GM23248 (cell line): ENCODE measurements around the gene TULP4. TPM values are rescaled to one million over a fixed set of nuclear protein-coding genes. Genes with fewer than 3 reads are reported as not detected.

ENCODE experiments used
- DNase-seq: peaks from one replicate; pipeline ENCODE4 v3.0.0-alpha.2; 2015
- H2AFZ ChIP-seq: fragments of 200-600 bp; sonication (generic); 2 replicates; pipeline ENCODE4 v1.6.1; 2016; ENCODE audit warnings: antibody characterized with exemption
- H3F3A ChIP-seq: fragments of 200-600 bp; sonication (generic); 2 replicates; pipeline ENCODE4 v1.6.1; 2016; ENCODE audit warnings: mild to moderate bottlenecking, antibody characterized with exemption, mixed run types; ENCODE audit not compliant: insufficient read depth
- H3K27ac ChIP-seq: fragments of 200-600 bp; sonication (generic); 2 replicates; pipeline ENCODE4 v1.5.1; 2016; ENCODE audit warnings: mild to moderate bottlenecking
- H3K27me3 ChIP-seq: fragments of 200-600 bp; sonication (generic); replicated peaks from 2 replicates; pipeline ENCODE4 v1.6.1; 2016; ENCODE audit warnings: mild to moderate bottlenecking; ENCODE audit not compliant: insufficient read depth
- H3K36me3 ChIP-seq: fragments of 200-600 bp; sonication (generic); 2 replicates; pipeline ENCODE4 v1.6.1; 2016; ENCODE audit warnings: low read depth, mild to moderate bottlenecking
- H3K4me1 ChIP-seq: fragments of 200-600 bp; sonication (generic); 2 replicates; pipeline ENCODE4 v1.6.1; 2016; ENCODE audit warnings: mild to moderate bottlenecking; ENCODE audit not compliant: insufficient read depth
- H3K4me2 ChIP-seq: fragments of 200-600 bp; sonication (generic); one replicate; pipeline ENCODE4 v1.6.1; 2016; ENCODE audit warnings: mild to moderate bottlenecking; ENCODE audit not compliant: unreplicated experiment
- H3K4me3 ChIP-seq: fragments of 200-600 bp; sonication (generic); 2 replicates; pipeline ENCODE4 v1.5.1; 2016; ENCODE audit warnings: mild to moderate bottlenecking
- H3K79me2 ChIP-seq: fragments of 200-600 bp; sonication (generic); 2 replicates; pipeline ENCODE4 v1.6.1; 2016; ENCODE audit warnings: mild to moderate bottlenecking; ENCODE audit not compliant: insufficient read depth
- H3K9ac ChIP-seq: fragments of 200-600 bp; sonication (generic); 2 replicates; pipeline ENCODE4 v1.6.1; 2016; ENCODE audit warnings: mild to moderate bottlenecking
- H3K9me2 ChIP-seq: fragments of 200-600 bp; sonication (generic); 2 replicates; pipeline ENCODE4 v1.6.1; 2016; ENCODE audit warnings: mixed run types, mild to moderate bottlenecking, moderate library complexity; ENCODE audit not compliant: insufficient read depth
- H3K9me3 ChIP-seq: fragments of 200-600 bp; sonication (generic); one replicate; pipeline ENCODE4 v1.6.1; 2017; ENCODE audit warnings: low read depth
- H4K20me1 ChIP-seq: fragments of 200-600 bp; sonication (generic); 2 replicates; pipeline ENCODE4 v1.6.0; 2016; ENCODE audit not compliant: insufficient read depth
- EZH2 ChIP-seq: fragments of 200-600 bp; sonication (generic); IDR thresholded peaks from 2 replicates; pipeline ENCODE4 v1.6.1; 2018; ENCODE audit warnings: antibody characterized with exemption, mild to moderate bottlenecking; ENCODE audit not compliant: insufficient read depth, poor library complexity, severe bottlenecking
- EZH2phosphoT487 ChIP-seq: fragments of 200-600 bp; sonication (generic); IDR thresholded peaks from 2 replicates; pipeline ENCODE4 v1.6.1; 2018; ENCODE audit warnings: antibody characterized with exemption, moderate library complexity, mild to moderate bottlenecking, low read depth; ENCODE audit not compliant: insufficient read depth
- WGBS, 2 experiments: methylation state at CpG; one replicate each; pipeline ENCODE4 v1.1.6; 2015 to 2017; ENCODE audit warnings: low lambda C conversion rate in 2 of 2, low coverage in 1 of 2; ENCODE audit errors: missing lambda C conversion rate in 2 of 2; 5-methylcytosine and 5-hydroxymethylcytosine counted together
- in situ Hi-C: fragments of 300-500 bp; cut with MboI; formaldehyde crosslinking; loops from 2 replicates; pipeline ENCODE4 v1.15.0; 2020
- polyA plus RNA-seq: library from polyadenylated mRNA; unstranded; fragments of >200 nt; fragmentation: Nextera tagmentation; extraction: Ambion mirVana; gene quantifications from 2 replicates; pipeline ENCODE4 v1.2.1, GENCODE V29; 2016
- total RNA-seq: library from RNA; depleted of rRNA; stranded (reverse); fragments of >200 nt; shearing (Covaris generic); gene quantifications from 2 replicates; pipeline ENCODE4 v1.2.3, GENCODE V29; 2014

The TULP4 gene
- total and polyA plus RNA-seq, 2 experiments from 2014 or later = 21.5 to 38.7 TPM

DNA sequence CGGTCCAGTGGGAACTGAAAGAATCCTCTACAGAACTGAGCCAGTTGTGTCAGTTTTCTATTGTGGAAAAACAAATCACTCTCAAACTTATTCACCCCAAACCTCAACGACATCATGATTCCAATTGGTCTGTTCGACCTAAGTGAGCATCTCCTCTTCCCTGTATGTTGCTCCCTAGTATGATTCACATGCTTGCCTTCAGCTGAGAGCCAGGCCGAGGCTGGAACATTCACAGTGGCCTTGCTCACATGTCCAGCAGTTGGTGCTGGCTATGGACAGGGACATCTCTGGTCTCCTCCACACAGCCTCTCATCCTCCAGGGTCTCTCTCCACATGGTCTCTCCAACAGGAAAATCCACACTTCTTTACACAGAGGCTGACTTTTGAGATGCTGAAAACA, 219.3 kb downstream of the TULP4 start:
- in situ Hi-C loops = no loop called here
- H3K9me2 ChIP-seq = no peaks in the 10 kb centered on the region
- H3K4me2 ChIP-seq = no peak overlapping the region
- H3K27me3 ChIP-seq = no peaks in the 10 kb centered on the region; the same call in none of the 2 replicates
- H3K27ac ChIP-seq = no peak overlapping the region
- H3K36me3 ChIP-seq = no peaks in the 10 kb centered on the region
- H2AFZ ChIP-seq = no peak overlapping the region
- no peaks in the 10 kb centered on the region for H4K20me1 ChIP-seq
- TF ChIP-seq EZH2phosphoT487 (no peak), EZH2 (no peak)
- no peak overlapping the region for H3K4me3 ChIP-seq
- H3F3A ChIP-seq = no peaks in the 10 kb centered on the region
- no peaks in the 10 kb centered on the region for H3K9me3 ChIP-seq
- no peaks in the 10 kb centered on the region for H3K4me1 ChIP-seq
- no peak for DNase-seq
- H3K9ac ChIP-seq = no peak overlapping the region
- H3K79me2 ChIP-seq = no peaks in the 10 kb centered on the region
- WGBS, 2 experiments = 66 to 67% methylated on average over 4 of the region's 4 CpGs

DNA sequence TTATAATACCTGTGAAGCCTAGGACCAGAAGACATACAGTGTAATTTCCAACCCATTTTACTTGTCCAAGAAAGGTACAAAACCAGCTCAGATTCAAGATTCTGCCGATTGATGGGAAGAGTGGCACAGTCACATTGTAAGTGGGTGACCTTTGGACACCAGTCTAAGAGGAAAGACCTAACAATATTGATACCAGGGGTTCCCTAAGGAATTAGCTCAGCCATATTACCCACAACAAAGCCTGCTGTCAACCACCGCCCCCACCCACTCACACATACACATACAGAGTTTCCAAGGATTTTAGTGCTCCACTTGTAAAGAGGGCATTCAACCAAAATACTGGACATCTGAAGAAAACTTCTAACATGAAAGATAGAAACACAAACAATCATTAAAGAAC, 219.7 kb downstream of the TULP4 start:
- Histone ChIP-seq H3K27ac (no peak overlapping the region), H3K4me1 (no peaks in the 10 kb centered on the region), H3K36me3 (no peaks in the 10 kb centered on the region), H3K27me3 (peaks cover under 1% of the 10 kb centered on the region), H3K9me3 (no peaks in the 10 kb centered on the region), H3K79me2 (no peaks in the 10 kb centered on the region), H3K9me2 (no peaks in the 10 kb centered on the region), H3F3A (no peaks in the 10 kb centered on the region), H3K9ac (no peak overlapping the region), H4K20me1 (no peaks in the 10 kb centered on the region), H3K4me2 (no peak overlapping the region), H2AFZ (no peak overlapping the region), H3K4me3 (no peak overlapping the region)
- no peak for TF ChIP-seq EZH2
- no peak for TF ChIP-seq EZH2phosphoT487
- 89 to 91% methylated on average over 2 of the region's 2 CpGs for WGBS, 2 experiments
- no peak for DNase-seq
- in situ Hi-C loops = no loop called here

DNA sequence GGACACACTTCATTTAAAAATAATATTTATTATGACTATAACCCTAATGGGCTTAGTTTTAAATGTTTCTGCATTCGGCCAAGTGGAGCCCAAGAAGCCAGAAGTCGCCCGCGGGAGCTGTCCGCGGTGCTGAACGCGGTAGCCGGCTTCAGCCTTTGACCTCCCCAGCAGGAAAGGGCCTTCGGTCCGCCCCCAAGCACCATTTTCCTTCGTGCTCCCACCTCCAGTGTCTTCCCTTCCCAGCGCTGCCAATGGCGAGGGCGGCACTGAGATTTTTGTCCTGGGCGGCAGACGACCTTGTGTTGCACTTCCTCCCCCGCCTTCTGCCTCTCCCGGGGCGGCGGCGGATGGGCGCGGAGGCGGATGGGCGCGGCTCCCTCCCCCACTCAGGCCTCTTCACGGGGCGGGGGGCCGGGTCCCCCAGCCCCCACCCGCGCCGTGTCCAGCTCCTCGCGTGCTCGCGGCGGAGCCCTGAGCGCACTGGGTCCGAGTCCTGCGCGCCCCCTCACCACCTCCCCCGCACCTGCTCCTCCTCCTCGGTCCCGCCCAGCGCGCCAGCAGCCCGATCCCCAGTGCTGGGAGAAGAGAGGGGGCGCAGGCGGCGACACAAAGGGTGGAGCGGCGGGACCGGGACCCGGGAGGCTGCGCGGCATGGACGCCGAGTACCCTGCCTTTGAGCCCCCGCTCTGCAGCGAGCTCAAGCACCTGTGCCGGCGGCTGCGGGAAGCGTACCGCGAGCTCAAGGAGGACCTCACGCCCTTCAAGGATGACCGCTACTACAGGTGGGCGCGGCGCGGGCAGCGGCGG, 224.0 kb downstream of the TULP4 start:
- peak overlapping the region; percentile 53 for H3K4me2 ChIP-seq
- H2AFZ ChIP-seq = no peak overlapping the region
- WGBS, 2 experiments = 8 to 10% methylated on average over 48 to 67 of the region's 75 CpGs
- peak overlapping the region; percentile 64 for H3K4me3 ChIP-seq
- no peaks in the 10 kb centered on the region for H3K36me3 ChIP-seq
- H3K27me3 ChIP-seq = peaks cover 18% of the 10 kb centered on the region
- H3K27ac ChIP-seq = no peak overlapping the region
- peak; percentile 65 for DNase-seq
- H3K79me2 ChIP-seq = no peaks in the 10 kb centered on the region
- no peaks in the 10 kb centered on the region for H4K20me1 ChIP-seq
- TF ChIP-seq EZH2 = peak; percentile 27
- TF ChIP-seq EZH2phosphoT487 = no peak
- no peaks in the 10 kb centered on the region for H3K9me3 ChIP-seq
- no peak overlapping the region for H3K9ac ChIP-seq
- no peaks in the 10 kb centered on the region for H3K9me2 ChIP-seq
- H3K4me1 ChIP-seq = no peaks in the 10 kb centered on the region
- in situ Hi-C loops = no loop called here
- H3F3A ChIP-seq = no peaks in the 10 kb centered on the region

DNA sequence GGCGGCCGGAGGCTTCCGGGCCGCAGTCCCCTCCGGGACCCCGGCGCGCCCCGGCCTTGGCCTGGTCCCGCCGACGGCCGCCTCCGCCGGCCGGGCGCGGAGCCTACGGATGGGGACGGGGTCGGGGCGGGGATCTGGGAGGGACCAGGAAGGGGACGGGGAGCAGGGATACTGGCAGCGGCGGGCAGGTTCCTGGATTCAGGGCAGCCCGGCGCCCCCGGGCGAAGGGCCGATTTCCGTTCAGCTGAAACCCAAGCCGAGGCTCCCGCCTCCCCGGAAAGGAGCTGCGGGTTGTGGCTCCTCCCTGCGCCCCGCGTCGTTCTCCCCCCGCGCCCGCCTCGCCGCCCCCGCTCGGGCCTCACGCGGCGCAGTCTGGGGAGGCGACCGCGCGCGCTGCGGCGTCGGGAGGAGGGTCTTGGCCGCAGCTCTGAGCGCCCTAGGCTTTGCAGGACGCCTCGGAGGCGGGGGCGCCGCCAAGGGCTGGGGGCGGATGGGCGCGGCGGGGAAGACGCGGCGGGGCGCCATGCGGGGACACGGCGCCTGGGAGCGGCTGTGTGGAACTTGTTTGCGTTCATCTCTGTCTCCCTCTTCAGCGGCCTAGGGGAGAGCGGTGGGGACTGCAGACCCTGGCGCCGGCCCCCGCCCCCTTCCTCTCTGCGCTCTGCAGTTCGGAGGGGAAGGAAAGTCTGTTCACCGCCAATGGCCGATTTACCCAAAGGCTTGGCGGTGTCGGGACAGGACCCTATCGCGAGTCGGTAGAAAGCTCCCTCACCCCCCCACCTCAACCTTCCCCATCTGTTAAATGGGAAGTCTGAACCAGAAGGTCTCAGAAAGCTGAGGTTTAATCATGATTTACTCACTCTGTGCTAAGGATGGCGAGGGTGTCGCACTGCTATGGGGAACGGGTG, 224.9 kb downstream of the TULP4 start:
- peak; percentile 32 for DNase-seq

More for the DNA sequence above, 224.9 kb downstream of the TULP4 start:
- Histone ChIP-seq H3K9me3 (no peaks in the 10 kb centered on the region), H3K9me2 (no peaks in the 10 kb centered on the region), H3K27me3 (peaks cover 18% of the 10 kb centered on the region), H3K4me1 (no peaks in the 10 kb centered on the region), H3K36me3 (no peaks in the 10 kb centered on the region), H3K4me3 (peak overlapping the region; percentile 64), H3K4me2 (peak overlapping the region; percentile 53), H3K79me2 (no peaks in the 10 kb centered on the region), H4K20me1 (no peaks in the 10 kb centered on the region), H2AFZ (peak overlapping the region; percentile 58; the same call in 1 of the 2 replicates), H3K27ac (no peak overlapping the region), H3F3A (no peaks in the 10 kb centered on the region), H3K9ac (no peak overlapping the region)
- 5 to 8% methylated on average over 21 to 86 of the region's 94 CpGs for WGBS, 2 experiments
- in situ Hi-C loops = no loop called here
- TF ChIP-seq EZH2phosphoT487 (peak; percentile 30; the same call in 1 of the 2 replicates), EZH2 (peak; percentile 77)
